HG03342 (cell line): ENCODE measurements around the gene PRXL2B.

Source experiments
- ATAC-seq: cut with Tn5 transposase; IDR thresholded peaks from one replicate; pipeline ENCODE4 v1.9.1; 2021; ENCODE audit warnings: mild to moderate bottlenecking, moderate library complexity; ENCODE audit not compliant: unreplicated experiment

The PRXL2B gene

DNA sequence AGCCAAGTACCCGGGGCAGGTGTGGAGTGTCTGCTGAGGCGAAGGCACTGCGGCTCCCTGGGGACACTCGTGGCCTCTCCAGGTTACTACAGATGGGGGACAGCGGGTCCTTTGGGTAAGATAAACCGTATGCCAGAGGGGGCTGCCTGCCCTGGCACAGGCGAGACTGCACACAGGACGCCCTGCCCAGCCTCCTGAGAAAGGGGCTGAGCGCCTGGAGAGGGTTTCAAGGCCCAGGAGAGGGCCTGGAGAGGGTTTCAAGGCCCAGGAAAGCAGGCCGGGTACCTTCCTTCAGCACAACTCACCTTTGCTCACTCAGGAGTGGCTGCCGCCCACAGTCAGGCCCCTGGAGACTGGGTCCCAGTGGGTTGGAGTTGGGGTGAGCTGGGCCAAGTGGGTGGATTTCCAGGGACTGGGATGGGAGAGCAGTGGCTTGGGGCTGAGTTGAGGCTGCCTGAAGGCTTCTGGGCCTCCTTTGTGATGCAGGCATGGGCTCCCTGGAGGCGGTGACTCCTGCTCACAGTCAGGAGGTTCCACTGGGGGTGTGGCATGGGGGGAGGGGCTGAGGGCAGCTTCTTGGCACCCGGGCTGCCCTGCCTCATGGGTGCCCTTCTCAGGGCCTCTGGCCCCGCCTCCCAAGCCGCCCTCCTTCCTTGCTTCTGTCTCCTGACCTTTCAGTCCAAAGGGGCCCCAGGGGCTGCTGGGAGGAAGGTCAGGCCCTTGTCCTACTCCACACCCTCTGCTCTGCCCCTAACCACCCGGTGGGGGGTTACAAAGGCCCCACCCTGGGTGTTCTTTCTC lies 46.2 kb downstream of the PRXL2B start, which contains the start of gene MMEL1:
TSS of gene MMEL1 (minus strand) at position 456 of the 801 bp plus-strand sequence. CDS start 3,532 bp downstream, outside the sequence.
- ATAC-seq = no peak

DNA sequence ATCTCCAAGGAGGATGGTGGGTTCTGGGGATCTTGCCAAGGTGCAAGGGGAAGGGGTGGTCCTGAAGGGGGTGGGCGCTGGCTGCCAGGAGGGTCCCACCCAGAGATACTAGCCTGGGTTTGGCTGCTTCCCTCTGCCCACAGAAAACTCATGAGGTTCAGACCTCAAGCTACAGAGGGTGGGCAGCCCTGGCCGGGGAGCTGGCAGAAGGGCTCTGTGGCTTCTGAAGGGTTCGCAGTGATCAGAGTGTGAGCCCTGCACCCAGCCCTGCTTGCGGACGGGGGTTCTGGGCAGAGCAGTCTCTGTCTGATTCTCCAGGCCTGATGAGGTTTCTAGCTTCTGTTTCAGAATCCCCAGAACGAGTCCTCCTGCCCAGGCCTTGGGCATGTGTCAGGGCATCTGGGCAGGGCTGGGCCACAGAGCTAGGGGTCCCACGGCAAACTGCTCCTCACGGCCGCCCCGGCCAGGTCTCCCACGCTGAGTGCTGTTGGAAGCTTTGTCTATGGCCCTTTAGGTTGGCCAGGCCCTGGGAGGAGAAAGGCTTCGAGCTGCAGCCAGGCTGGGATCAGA lies 46.9 kb downstream of the PRXL2B start:
- no peak for ATAC-seq

DNA sequence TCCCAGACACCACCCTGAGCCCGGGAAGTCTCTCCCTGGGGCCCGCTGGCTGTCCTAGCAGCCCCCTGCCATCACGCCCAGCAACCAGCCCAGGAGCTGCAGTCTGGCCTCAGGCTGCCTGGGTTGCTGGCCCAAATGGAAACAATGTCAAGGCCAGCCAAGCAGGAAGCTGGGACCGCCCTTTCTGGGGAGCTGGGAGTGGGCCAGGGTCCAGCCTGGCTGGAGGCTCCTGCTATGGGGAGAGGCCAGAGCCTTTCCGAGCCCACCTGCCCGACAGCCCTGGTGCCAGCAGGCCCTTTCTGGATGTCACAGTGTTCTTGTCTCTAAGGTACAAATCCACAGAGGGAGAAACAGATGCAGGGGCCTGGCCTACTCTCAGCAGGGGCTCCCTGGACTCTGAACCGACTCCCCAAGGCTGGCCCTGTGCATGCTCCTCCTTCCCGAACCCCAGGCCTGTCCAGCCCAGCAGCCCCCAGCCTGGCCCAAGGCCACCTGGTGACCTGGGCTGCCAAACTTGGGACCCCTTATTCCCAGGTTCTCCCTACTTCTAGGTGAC lies 47.4 kb downstream of the PRXL2B start:
- ATAC-seq = no peak

DNA sequence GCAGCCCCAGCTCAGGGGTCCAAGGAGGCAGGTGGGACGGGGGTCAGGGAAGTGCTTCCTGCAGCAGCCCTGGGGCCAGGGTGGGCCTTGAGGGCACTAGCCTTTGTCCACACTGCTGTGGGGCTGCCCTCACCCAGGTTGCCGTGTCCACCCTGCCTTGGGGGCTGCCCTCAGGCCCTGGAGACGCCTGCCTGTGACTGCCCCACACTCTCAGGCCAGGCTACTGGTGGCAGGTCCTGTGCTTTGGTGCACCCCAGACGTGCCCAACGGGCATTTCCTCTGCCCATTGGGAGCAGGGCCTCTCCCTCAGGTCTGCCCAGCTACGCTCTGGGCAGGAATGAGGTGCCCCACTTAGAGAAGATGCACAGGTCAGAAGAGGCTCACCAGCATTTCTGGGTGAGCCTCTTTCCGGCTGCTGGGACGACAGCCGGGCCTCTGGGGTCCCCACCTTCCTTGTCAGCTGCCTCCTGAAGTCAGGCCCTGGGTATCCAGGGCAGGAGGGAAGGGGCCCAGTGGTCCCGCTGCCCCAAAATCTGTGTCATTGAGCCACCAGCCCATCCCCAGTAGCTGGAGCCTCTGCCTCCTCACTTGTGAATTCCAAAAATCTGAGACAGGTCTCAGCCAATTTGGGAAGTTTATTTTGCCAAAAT lies 48.9 kb downstream of the PRXL2B start:
- ATAC-seq = no peak

DNA sequence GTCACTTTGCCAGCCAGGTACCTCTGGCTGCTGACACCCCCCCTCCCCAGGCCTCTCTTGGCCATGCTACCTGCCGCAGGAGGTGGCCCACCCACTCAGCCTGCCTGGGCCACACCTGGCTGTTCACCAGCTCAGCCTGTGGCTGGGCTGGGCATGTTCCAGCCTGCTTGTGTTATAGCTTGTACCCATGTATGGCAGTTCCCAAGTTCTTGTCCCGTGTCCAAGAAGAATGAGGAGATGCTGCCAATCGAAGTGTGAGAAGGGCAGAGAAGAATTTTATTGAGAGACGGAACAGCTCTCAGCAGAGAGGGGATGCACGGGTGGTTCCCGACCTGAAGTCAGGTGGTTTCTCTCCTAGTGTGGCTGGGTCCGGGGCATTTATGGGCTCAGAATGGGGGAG lies 50.2 kb downstream of the PRXL2B start:
- ATAC-seq = no peak

DNA sequence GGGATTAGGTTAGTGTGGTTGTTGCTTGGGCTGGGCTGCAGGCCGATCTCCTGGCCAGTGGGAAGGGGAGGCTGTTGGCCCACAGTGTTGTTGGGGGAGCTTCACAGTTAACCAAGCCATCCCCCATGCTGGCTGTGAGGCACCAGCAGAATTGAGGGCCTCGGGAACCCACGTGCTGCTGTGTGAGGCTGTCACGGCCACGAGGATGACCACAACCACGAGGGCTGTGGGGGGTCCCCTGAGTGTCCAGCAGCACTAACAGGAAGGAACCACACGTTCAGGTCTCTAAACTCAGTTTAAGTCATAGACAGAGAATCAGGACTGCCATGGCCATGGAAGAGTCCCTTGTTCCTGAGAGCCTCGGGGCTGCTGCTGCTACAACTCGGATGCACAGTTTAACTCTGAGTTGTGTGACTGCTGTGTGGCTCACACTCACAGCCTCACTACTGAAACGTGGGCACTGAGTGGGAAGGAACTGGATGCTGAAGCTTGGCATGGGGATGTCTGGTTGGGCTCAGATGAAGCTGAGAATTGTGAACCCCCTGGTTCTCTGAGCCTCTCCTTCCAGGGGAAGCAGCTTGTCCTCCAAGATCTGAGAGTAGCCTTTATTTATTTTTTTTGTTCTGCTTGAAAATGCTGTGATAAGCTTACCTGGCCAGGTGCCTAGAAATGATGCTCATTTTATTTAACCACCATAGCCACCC lies 51.0 kb downstream of the PRXL2B start:
- ATAC-seq = no peak

DNA sequence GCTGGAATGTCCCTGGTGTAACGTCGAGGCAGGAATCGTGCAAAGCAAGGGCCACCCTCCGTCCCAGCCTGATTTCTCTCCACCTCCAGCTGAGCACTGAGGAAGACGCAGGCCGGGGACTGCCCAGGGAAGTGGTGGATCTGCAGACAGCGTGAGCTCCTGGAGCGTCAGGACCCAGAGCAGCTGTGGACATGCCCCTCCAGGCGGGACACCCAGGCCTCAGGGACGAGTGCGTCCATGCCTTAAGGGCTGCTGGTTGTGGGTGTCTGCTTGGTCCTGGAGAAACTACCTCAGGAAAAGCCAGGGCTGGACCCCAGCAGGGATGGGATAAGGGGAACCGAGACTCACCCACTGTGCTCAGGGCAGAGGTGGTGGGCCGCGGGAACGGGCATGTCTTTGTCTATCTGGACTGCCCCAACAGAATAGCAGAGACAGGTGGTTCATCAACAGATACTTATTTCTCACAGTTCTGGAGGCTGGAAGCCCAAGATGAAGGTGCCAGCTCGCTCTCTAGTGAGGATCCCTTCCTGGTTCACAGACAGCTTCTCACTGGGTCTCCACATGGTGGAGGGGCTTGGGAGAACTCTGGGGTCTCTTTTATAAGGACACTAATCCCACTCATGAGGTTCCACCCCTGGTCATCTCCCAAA lies 52.0 kb downstream of the PRXL2B start:
- ATAC-seq = no peak

DNA sequence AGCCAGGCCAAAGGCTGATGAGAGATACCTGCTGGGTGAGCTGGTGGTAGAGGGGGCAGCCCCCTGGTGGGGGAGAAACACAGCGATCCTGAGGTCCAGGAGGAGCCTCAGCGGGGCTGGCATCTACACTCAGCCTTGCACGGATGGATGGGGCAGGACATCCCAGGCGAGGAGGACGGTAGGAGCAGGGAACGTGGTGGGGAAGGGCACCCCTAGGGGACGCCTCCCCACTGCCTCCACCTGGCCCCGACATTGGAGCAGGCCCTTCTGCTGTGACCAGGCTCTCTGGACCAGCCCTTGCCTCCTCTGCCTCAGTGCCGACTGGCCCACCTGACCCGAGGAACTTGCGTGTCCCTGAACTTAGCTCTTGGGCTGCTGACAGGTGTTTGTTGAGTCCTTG lies 52.6 kb downstream of the PRXL2B start:
- ATAC-seq = no peak

DNA sequence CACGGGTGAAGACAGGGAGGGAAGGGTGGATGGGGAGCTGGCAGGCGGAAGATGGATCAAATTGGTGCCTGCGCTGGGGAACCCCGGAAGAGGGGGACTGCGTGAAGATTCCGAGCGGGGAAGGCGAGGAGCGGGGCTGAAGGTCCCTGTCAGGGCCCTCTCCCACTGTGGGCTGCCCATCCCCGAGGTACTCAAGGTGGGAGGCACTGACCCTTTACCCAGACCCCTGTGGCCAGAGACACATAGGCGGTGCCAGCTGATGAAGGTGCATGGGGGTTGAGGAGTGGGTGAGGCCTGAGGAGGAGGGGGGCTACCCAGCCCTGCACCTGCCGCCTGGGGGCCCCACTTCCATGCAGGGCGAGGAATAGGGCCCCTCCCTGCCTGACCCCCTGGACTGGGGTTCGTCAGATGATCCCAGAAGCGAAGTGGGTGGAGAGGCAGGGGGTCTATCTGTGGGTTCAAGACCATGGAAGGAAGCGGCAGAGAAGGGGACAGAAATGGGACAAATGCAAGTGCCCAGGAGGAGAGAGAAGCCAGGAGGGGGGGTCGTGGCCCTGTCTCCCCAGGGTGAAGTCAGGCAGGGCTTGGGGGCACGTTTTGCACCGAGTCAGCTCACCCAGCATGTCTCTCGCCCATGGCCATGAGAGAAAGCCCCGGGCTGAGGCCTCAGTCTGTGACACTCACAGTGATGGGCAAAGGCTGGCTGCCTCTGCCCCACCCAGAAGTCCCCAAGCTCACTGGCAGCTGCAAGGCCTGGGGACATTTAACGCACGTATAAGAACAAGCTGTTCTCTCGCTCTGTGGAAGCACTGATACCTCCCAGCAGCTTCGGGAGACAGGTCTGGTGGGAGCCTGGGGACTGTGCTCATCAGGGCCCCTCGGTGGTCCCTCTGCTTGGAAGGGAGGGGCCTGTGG lies 53.3 kb downstream of the PRXL2B start:
- no peak for ATAC-seq

DNA sequence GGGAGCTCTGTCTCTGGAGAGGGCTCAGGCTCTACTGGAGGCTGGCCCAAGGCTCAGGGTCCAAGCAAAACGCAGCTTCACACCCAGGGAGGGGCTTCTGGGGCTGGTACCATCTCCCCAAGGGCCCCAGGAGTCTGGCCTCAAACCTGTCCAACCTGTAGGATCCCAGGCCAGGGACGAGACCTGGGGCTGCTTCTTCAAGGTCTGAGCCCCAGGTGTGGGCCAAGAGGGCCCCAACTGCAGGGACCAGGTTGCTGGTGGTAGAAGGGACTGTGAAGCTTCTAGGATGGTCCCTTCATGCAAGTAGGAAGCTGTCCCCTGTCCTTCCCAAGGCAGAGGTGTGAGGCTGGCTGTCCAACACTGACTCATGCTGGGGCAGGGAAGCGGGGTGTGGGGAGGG lies 54.0 kb downstream of the PRXL2B start:
- ATAC-seq = no peak
